GM12878 (cell line): Measurements from ENCODE around the gene CLEC4M. TPM values are rescaled to one million over a fixed set of nuclear protein-coding genes. Genes with fewer than 3 reads are reported as not detected.

Source experiments
- ATAC-seq: fragments of 200-7000 bp; cut with Tn5 transposase; 3 replicates; pipeline ENCODE4 v1.9.1; 2020; ENCODE audit warnings: mild to moderate bottlenecking, moderate library complexity
- BruUV-seq: library from RNA; stranded (reverse); fragments of 400-500 nt; replicated peaks from 2 replicates; lab custom pipeline; 2021; lab: Mats Ljungman, UMichigan
- CTCF ChIA-PET: fragments of 300-600 bp; sonication (Branson Sonifier 250); formaldehyde crosslinking; extraction: SDS; loops from one replicate; lab custom pipeline; 2021; ENCODE audit warnings: inconsistent platforms; lab: Yijun Ruan, JAX
- POLR2A ChIA-PET: fragments of 350-600 bp; formaldehyde crosslinking; extraction: SDS; loops from one replicate; lab custom pipeline; 2021; ENCODE audit warnings: inconsistent platforms; lab: Charles Lee
- RAD21 ChIA-PET: fragments of 300-600 bp; sonication (Branson Sonifier 250); formaldehyde crosslinking; loops from one replicate; lab custom pipeline; 2023; ENCODE audit warnings: antibody characterized with exemption; ENCODE audit not compliant: unreplicated experiment; lab: Charles Lee
- SMC1A ChIA-PET: fragments of 300-600 bp; sonication (Branson Sonifier 250); formaldehyde crosslinking; loops from one replicate; lab custom pipeline; 2023; ENCODE audit not compliant: unreplicated experiment, uncharacterized antibody; lab: Charles Lee
- DNase-seq: peaks from one replicate; pipeline ENCODE4 v3.0.0-alpha.2; 2011; ENCODE audit warnings: low read depth, low spot score
- FAIRE-seq: peaks from 3 replicates; lab custom pipeline; 2011; peaks lifted over from hg19 to GRCh38; lab: Jason Lieb, UNC
- H2AFZ ChIP-seq: 2 replicates; pipeline ENCODE4 v1.6.0; 2011; ENCODE audit warnings: low read depth, low read length, control low read depth; ENCODE audit not compliant: control insufficient read depth
- H3K27ac ChIP-seq: 2 replicates; pipeline ENCODE4 v1.5.1; 2011; ENCODE audit warnings: control low read depth; ENCODE audit not compliant: control insufficient read depth, insufficient read depth
- H3K27me3 ChIP-seq, 2 experiments: replicated peaks in 1 of 2; 2 replicates each; pipeline versions ENCODE4 v1.6.0 to v1.6.1; 2011; ENCODE audit warnings: low read length in 1 of 2; ENCODE audit not compliant: control insufficient read depth in 2 of 2, insufficient read depth in 2 of 2
- H3K36me3 ChIP-seq, 2 experiments: 2 replicates each; pipeline ENCODE4 v1.5.1; 2011; ENCODE audit warnings: low read length in 1 of 2; ENCODE audit not compliant: control insufficient read depth in 2 of 2, insufficient read depth in 2 of 2
- H3K4me1 ChIP-seq: 2 replicates; pipeline ENCODE4 v1.6.1; 2011; ENCODE audit warnings: mild to moderate bottlenecking, low read length, moderate library complexity, mixed read lengths; ENCODE audit not compliant: control insufficient read depth, insufficient read depth
- H3K4me2 ChIP-seq: 2 replicates; pipeline ENCODE4 v1.6.0; 2011; ENCODE audit warnings: control low read depth; ENCODE audit not compliant: control insufficient read depth, insufficient read depth
- H3K4me3 ChIP-seq: fragments of 200-600 bp; sonication (generic); 2 replicates; pipeline ENCODE4 v1.5.1; 2016
- H3K79me2 ChIP-seq: 2 replicates; pipeline ENCODE4 v1.6.0; 2011; ENCODE audit warnings: low read length; ENCODE audit not compliant: control insufficient read depth, insufficient read depth
- H3K9ac ChIP-seq: 2 replicates; pipeline ENCODE4 v1.8.0; 2011; ENCODE audit warnings: low read length, control low read depth, mixed read lengths; ENCODE audit not compliant: control insufficient read depth, insufficient read depth
- H3K9me3 ChIP-seq: replicated peaks from 3 replicates; pipeline ENCODE4 v1.5.1; 2011; ENCODE audit warnings: mild to moderate bottlenecking, low read length; ENCODE audit not compliant: control insufficient read depth, insufficient read depth
- H4K20me1 ChIP-seq: 2 replicates; pipeline ENCODE4 v1.6.0; 2011; ENCODE audit not compliant: control insufficient read depth, insufficient read depth
- ATF2 ChIP-seq: IDR thresholded peaks from 2 replicates; pipeline ENCODE4 v1.6.1; 2012; ENCODE audit warnings: low read length, inconsistent platforms
- CHD4 ChIP-seq: fragments of 200-600 bp; sonication (generic); IDR thresholded peaks from 2 replicates; pipeline ENCODE4 v1.6.1; 2016; ENCODE audit warnings: mild to moderate bottlenecking
- CREM ChIP-seq: IDR thresholded peaks from 2 replicates; pipeline ENCODE4 v1.6.1; 2014; ENCODE audit warnings: antibody characterized with exemption, low read depth
- IRF3 ChIP-seq: fragments of 450-650 bp; IDR thresholded peaks from 2 replicates; pipeline ENCODE4 v1.6.1; 2014; ENCODE audit warnings: mild to moderate bottlenecking
- KAT2A ChIP-seq: conservative IDR thresholded peaks from 2 replicates; pipeline ENCODE4 v1.6.1; 2011; ENCODE audit warnings: low read depth, low read length; ENCODE audit not compliant: control insufficient read depth
- MEF2A ChIP-seq: IDR thresholded peaks from 2 replicates; pipeline ENCODE4 v1.6.1; 2011; ENCODE audit warnings: low read depth, mild to moderate bottlenecking, low read length, moderate library complexity; ENCODE audit not compliant: insufficient read depth
- MTA2 ChIP-seq: fragments of 450-650 bp; IDR thresholded peaks from 2 replicates; pipeline ENCODE4 v1.6.1; 2016; ENCODE audit warnings: low read depth, mild to moderate bottlenecking, moderate library complexity
- MTA3 ChIP-seq: IDR thresholded peaks from 2 replicates; pipeline ENCODE4 v1.6.1; 2012; ENCODE audit warnings: low read length, inconsistent platforms, borderline replicate concordance
- POU2F2 ChIP-seq: IDR thresholded peaks from 3 replicates; pipeline ENCODE4 v1.6.1; 2011; ENCODE audit warnings: low read depth, mild to moderate bottlenecking, low read length, borderline replicate concordance
- TARDBP ChIP-seq: IDR thresholded peaks from 2 replicates; pipeline ENCODE4 v1.6.1; 2016; ENCODE audit warnings: borderline replicate concordance
- TBL1XR1 ChIP-seq: IDR thresholded peaks from 2 replicates; pipeline ENCODE4 v1.6.1; 2012; ENCODE audit warnings: low read depth, low read length, improper control_type of control experiment
- ZBTB4 ChIP-seq: fragments of 450-650 bp; formaldehyde crosslinking; IDR thresholded peaks from 2 replicates; pipeline ENCODE4 v1.4.0; 2022; ENCODE audit warnings: mild to moderate bottlenecking, moderate library complexity
- ZNF217 ChIP-seq: fragments of 450-650 bp; IDR thresholded peaks from 2 replicates; pipeline ENCODE4 v1.6.1; 2017; ENCODE audit warnings: antibody characterized with exemption, mild to moderate bottlenecking
- ZNF384 ChIP-seq: IDR thresholded peaks from 2 replicates; pipeline ENCODE4 v1.6.1; 2012; ENCODE audit warnings: low read depth, mild to moderate bottlenecking, low read length, improper control_type of control experiment, borderline replicate concordance
- WGBS: methylation state at CpG from one replicate; pipeline ENCODE4 v1.1.6; 2016; ENCODE audit warnings: low lambda C conversion rate; ENCODE audit not compliant: insufficient replicate concordance, insufficient coverage; ENCODE audit errors: missing lambda C conversion rate; 5-methylcytosine and 5-hydroxymethylcytosine counted together
- in situ Hi-C: fragments of 300-500 bp; cut with MboI; formaldehyde crosslinking; loops from 9 replicates; pipeline ENCODE4 v1.14.3; 2018; ENCODE audit warnings: mixed read lengths
- intact Hi-C: fragments of 100-400 bp; cut with micrococcal nuclease; formaldehyde crosslinking; loops from one replicate; pipeline ENCODE4 v1.14.2; 2022; ENCODE audit not compliant: unreplicated experiment
- polyA plus RNA-seq, 11 experiments: library from polyadenylated mRNA; depleted of rRNA in 4 of 11; unstranded in 6 of 11; stranded (reverse) in 5 of 11; fragments of >200 nt; fragmentation: Nextera tagmentation in 4 of 11; fragmentation: Illumina TruSeq in 1 of 11; extraction: Ambion mirVana in 4 of 11; extraction: Trizol in 1 of 11; gene quantifications; 1 replicate in 1 of 11; 2 replicates in 10 of 11; pipeline versions ENCODE4 v1.2.1 to v1.2.3, GENCODE V29; 2011 to 2016; ENCODE audit warnings: inconsistent platforms in 2 of 11, missing spikeins in 2 of 11, low read depth in 1 of 11
- total RNA-seq, 4 experiments: library from RNA; depleted of rRNA in 3 of 4; stranded (reverse); fragments of >200 nt in 3 of 4; fragmentation: Illumina TruSeq in 1 of 4; extraction: Trizol in 1 of 4; gene quantifications; 2 replicates each; pipeline versions ENCODE4 v1.2.1 to v1.2.3, GENCODE V29; 2013 to 2021

CLEC4M gene
- total and polyA plus RNA-seq, 10 of the 15 experiments (the other 5 are each of a cell fraction or from before 2014, with no cell fraction given): 0.11 to 0.42 (median 0.25) TPM; not detected in 1

- intact Hi-C loops (no loop called here), in situ Hi-C loops (no loop called here)
- TF ChIP-seq CREM: no peak
- 0 out of 2 replicates have a peak, but pooled peaks have one; percentile 26 for TF ChIP-seq ZNF384
- no peak for TF ChIP-seq TARDBP
- SMC1A ChIA-PET: no interaction called here
- WGBS: 100% methylated on average over 1 of the region's 1 CpG
- RAD21 ChIA-PET: no interaction called here
- POLR2A ChIA-PET: no interaction called here
- no TSS peak for BruUV-seq
- no peaks in the 10 kb centered on the region; a peak in 1 of 4 replicates for H3K27me3 ChIP-seq
- CTCF ChIA-PET: no interaction called here
- no peak overlapping the region for H2AFZ ChIP-seq
- H3K4me3 ChIP-seq: no peak overlapping the region
- ATAC-seq (no peak), FAIRE-seq (no peak), DNase-seq (no peak)
- H3K79me2 ChIP-seq: no peaks in the 10 kb centered on the region
- H3K27ac ChIP-seq: no peak overlapping the region
- H3K4me1 ChIP-seq: no peaks in the 10 kb centered on the region
- H3K9ac ChIP-seq: no peak overlapping the region
- no peaks in the 10 kb centered on the region for H3K36me3 ChIP-seq
- H3K4me2 ChIP-seq: no peak overlapping the region
- H3K9me3 ChIP-seq: peaks cover 34% of the 10 kb centered on the region
- no peaks in the 10 kb centered on the region for H4K20me1 ChIP-seq
These were observed 3.9 kb upstream of the CLEC4M start for GRCh38 chr19:7759156-7759555.

GRCh38 chr19:7763696-7764095, 653 bp downstream of the CLEC4M start:
- FAIRE-seq: no peak
- H3K36me3 ChIP-seq: no peaks in the 10 kb centered on the region
- no peaks in the 10 kb centered on the region for H4K20me1 ChIP-seq
- H2AFZ ChIP-seq: no peak overlapping the region
- no peaks in the 10 kb centered on the region for H3K4me1 ChIP-seq
- no TSS peak for BruUV-seq
- POLR2A ChIA-PET: no interaction called here
- WGBS: 0% methylated on average over 1 of the region's 1 CpG
- H3K9me3 ChIP-seq: peaks cover 7% of the 10 kb centered on the region; the same call in 2 of the 3 replicates
- CTCF ChIA-PET: no interaction called here
- no peaks in the 10 kb centered on the region for H3K79me2 ChIP-seq
- in situ Hi-C loops: no loop called here
- RAD21 ChIA-PET: no interaction called here
- H3K4me3 ChIP-seq: no peak overlapping the region
- no peak overlapping the region for H3K9ac ChIP-seq
- SMC1A ChIA-PET: interaction anchor here (0.6 to 1.9 kb wide), 2 partner anchors 16 to 678 kb away, joined by 3 read pairs; partner anchors contain the start of gene CD209
- H3K4me2 ChIP-seq: no peak overlapping the region
- DNase-seq: no peak
- H3K27me3 ChIP-seq: no peaks in the 10 kb centered on the region; a peak in 2 of 4 replicates
- no peak overlapping the region for H3K27ac ChIP-seq
- ATAC-seq: no peak
- intact Hi-C loops: no loop called here
- TF ChIP-seq TBL1XR1 (no peak), KAT2A (no peak), IRF3 (no peak), MTA3 (no peak), ZBTB4 (CRISPR knock-in tag) (no peak), MEF2A (no peak), CHD4 (no peak), MTA2 (no peak), ATF2 (no peak), POU2F2 (no peak), ZNF217 (no peak)
